ENCODE data around the gene TMEM150C.

Gene TMEM150C

DNA sequence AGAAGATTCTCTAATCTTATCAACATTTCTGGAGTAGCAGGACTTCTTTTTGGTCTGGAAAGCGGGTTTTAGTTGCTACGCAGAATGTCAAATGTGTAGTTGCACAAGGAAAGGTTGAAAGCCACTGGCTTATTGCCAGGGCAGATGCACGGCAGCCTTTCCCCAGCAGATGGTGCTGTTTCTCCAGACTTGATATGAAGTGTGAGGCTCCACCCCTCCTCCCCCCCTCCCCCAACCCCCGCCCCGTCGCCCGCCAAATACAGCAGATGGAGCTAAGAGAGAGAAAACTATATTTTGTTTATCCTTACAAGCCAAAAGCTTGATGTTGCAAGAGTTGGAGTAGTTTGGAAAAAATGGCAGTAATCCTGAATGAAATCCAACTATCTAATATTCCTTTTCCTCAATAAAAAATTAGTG is 99.4 kb downstream of the TMEM150C start:
- TF ChIP-seq, protein P1, sequence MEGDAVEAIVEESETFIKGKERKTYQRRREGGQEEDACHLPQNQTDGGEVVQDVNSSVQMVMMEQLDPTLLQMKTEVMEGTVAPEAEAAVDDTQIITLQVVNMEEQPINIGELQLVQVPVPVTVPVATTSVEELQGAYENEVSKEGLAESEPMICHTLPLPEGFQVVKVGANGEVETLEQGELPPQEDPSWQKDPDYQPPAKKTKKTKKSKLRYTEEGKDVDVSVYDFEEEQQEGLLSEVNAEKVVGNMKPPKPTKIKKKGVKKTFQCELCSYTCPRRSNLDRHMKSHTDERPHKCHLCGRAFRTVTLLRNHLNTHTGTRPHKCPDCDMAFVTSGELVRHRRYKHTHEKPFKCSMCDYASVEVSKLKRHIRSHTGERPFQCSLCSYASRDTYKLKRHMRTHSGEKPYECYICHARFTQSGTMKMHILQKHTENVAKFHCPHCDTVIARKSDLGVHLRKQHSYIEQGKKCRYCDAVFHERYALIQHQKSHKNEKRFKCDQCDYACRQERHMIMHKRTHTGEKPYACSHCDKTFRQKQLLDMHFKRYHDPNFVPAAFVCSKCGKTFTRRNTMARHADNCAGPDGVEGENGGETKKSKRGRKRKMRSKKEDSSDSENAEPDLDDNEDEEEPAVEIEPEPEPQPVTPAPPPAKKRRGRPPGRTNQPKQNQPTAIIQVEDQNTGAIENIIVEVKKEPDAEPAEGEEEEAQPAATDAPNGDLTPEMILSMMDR (IDR thresholded peaks at IDR 0.05; ENCODE audit: poor library complexity, severe bottlenecking): peak; percentile 94
- peak; percentile 68 for ATAC-seq (ENCODE audit: low read depth)
- DNase-seq (ENCODE audit: low spot score): no peak
- H3K4me1 ChIP-seq (ENCODE audit: insufficient read depth, poor library complexity, severe bottlenecking): no peaks in the 10 kb centered on the region
- H3K27ac ChIP-seq (ENCODE audit: poor library complexity, severe bottlenecking): no peak overlapping the region
- H3K9me3 ChIP-seq (ENCODE audit: severe bottlenecking): no peaks in the 10 kb centered on the region
- H3K36me3 ChIP-seq (ENCODE audit: low read depth): peaks cover 46% of the 10 kb centered on the region
- H3K4me3 ChIP-seq (ENCODE audit: severe bottlenecking): no peak overlapping the region
- no peaks in the 10 kb centered on the region for H3K27me3 ChIP-seq (ENCODE audit: insufficient read depth, poor library complexity, severe bottlenecking)

DNA sequence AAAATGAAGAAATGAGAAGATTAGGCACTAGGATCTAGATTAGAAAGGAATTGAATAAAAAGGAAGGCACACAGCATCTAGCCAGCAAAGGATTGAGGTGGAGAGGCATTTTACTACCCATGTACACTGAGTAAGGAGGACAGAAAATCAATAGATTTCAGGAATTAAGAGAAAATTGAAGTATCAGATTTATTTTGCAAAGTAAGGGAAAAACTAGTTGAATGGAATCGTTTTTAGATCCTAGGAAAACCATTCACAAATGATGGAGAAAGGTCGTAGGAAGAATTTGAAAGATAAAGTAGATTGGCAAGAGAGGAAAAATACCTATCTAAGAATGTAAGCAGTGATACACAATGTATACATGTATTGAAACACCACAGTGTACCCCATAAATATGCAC is 100.1 kb downstream of the TMEM150C start:
- Histone ChIP-seq H3K4me1 (ENCODE audit: insufficient read depth, poor library complexity, severe bottlenecking) (no peaks in the 10 kb centered on the region), H3K4me3 (ENCODE audit: severe bottlenecking) (no peak overlapping the region), H3K27ac (ENCODE audit: poor library complexity, severe bottlenecking) (no peak overlapping the region), H3K9me3 (ENCODE audit: severe bottlenecking) (no peaks in the 10 kb centered on the region), H3K36me3 (ENCODE audit: low read depth) (peaks cover 52% of the 10 kb centered on the region), H3K27me3 (ENCODE audit: insufficient read depth, poor library complexity, severe bottlenecking) (no peaks in the 10 kb centered on the region)
- ATAC-seq (ENCODE audit: low read depth): no peak
- DNase-seq (ENCODE audit: low spot score): no peak
- TF ChIP-seq, protein P1 (IDR thresholded peaks at IDR 0.05; ENCODE audit: poor library complexity, severe bottlenecking): no peak

DNA sequence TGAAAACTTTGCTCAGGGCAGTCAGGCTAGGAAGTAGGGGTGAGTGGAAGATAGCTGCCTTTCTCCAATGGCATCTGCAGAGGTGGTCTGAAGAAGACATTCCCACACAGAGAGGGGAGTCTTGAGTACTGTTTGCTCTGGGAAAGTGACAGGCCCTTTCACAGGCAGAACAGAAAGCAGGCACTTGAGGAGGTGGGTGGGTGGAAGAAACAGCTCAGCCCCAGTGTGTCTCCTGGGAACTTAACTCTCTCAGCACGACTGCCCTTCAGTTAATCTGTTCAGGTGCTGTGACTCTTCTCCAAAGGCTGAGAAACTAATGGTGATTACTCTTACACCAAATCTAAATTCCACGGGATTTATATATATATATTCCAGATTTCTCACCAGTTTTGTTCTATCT is 103.1 kb downstream of the TMEM150C start:
- no peak for ATAC-seq (ENCODE audit: low read depth)
- peaks cover 82% of the 10 kb centered on the region for H3K36me3 ChIP-seq (ENCODE audit: low read depth)

DNA sequence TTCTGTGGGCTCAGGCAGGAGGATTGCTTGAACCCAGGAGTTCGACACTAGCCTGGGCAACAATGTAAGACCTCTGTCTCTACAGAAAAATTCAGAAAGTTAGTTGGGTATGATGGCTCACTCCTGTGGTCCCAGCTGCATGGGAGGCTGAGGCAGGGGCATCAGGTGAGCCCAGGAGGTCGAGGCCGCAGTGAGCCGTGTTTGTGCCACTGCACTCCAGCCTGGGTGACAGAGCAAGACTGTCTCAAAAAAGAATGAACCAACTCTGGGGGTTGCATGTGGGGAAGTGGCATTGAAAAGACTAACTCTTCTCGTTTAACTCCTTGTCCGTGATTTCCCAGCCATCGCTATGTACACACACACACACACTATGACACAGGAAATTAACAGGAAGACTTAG is 104.5 kb downstream of the TMEM150C start:
- no peaks in the 10 kb centered on the region for H3K4me1 ChIP-seq (ENCODE audit: insufficient read depth, poor library complexity, severe bottlenecking)
- no peaks in the 10 kb centered on the region for H3K27me3 ChIP-seq (ENCODE audit: insufficient read depth, poor library complexity, severe bottlenecking)

More for the DNA sequence above, 103.1 kb downstream of the TMEM150C start:
- H3K27ac ChIP-seq (ENCODE audit: poor library complexity, severe bottlenecking): no peak overlapping the region
- no peaks in the 10 kb centered on the region for H3K9me3 ChIP-seq (ENCODE audit: severe bottlenecking)
- TF ChIP-seq, protein P1 (IDR thresholded peaks at IDR 0.05; ENCODE audit: poor library complexity, severe bottlenecking): no peak
- H3K4me3 ChIP-seq (ENCODE audit: severe bottlenecking): no peak overlapping the region
- no peak for DNase-seq (ENCODE audit: low spot score)
- no peaks in the 10 kb centered on the region for H3K4me1 ChIP-seq (ENCODE audit: insufficient read depth, poor library complexity, severe bottlenecking)
- no peaks in the 10 kb centered on the region for H3K27me3 ChIP-seq (ENCODE audit: insufficient read depth, poor library complexity, severe bottlenecking)

DNA sequence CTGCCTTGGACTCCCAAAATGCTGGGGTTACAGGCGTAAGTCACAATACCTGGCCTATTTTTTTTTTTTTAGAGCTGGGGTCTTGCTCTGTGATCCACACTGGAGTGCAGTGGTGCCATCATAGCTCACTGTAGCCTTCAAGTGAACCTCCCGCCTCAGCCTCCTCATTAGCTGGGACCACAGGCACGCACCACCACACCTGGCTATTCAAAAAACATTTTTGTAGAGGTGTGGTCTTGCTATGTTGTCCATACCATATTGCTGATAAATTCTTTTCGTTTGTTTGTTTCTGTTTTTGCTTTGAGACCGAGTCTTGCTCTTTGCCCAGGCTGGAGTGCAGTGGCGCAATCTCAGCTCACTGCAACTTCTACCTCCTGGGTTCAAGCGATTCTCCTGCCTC is 109.8 kb downstream of the TMEM150C start:
- ATAC-seq (ENCODE audit: low read depth): no peak
- DNase-seq (ENCODE audit: low spot score): no peak
- TF ChIP-seq, protein P1 (IDR thresholded peaks at IDR 0.05; ENCODE audit: poor library complexity, severe bottlenecking): no peak
- Histone ChIP-seq H3K27ac (ENCODE audit: poor library complexity, severe bottlenecking) (no peak overlapping the region), H3K4me3 (ENCODE audit: severe bottlenecking) (no peak overlapping the region), H3K36me3 (ENCODE audit: low read depth) (peaks cover 93% of the 10 kb centered on the region), H3K4me1 (ENCODE audit: insufficient read depth, poor library complexity, severe bottlenecking) (no peaks in the 10 kb centered on the region), H3K27me3 (ENCODE audit: insufficient read depth, poor library complexity, severe bottlenecking) (no peaks in the 10 kb centered on the region), H3K9me3 (ENCODE audit: severe bottlenecking) (no peaks in the 10 kb centered on the region)

More for the DNA sequence above, 104.5 kb downstream of the TMEM150C start:
- Histone ChIP-seq H3K9me3 (ENCODE audit: severe bottlenecking) (no peaks in the 10 kb centered on the region), H3K36me3 (ENCODE audit: low read depth) (peaks cover 83% of the 10 kb centered on the region), H3K4me3 (ENCODE audit: severe bottlenecking) (no peak overlapping the region), H3K27ac (ENCODE audit: poor library complexity, severe bottlenecking) (no peak overlapping the region)
- DNase-seq (ENCODE audit: low spot score) (no peak), ATAC-seq (ENCODE audit: low read depth) (no peak)
- TF ChIP-seq, protein P1 (IDR thresholded peaks at IDR 0.05; ENCODE audit: poor library complexity, severe bottlenecking): no peak
